Mesenchymal stem cell (in vitro differentiated cells and primary cell): ENCODE results near the gene P4HA3.

ENCODE experiments used
- DNase-seq: peaks from one replicate; pipeline ENCODE4 v3.0.0-alpha.2; 2013
- H2AFZ ChIP-seq: one replicate; pipeline ENCODE4 v1.6.1; 2013; ENCODE audit warnings: low read depth, mild to moderate bottlenecking, control low read depth, inconsistent platforms, low read length, moderate library complexity
- H2AK5ac ChIP-seq: 2 replicates; pipeline ENCODE4 v1.6.1; 2013; ENCODE audit warnings: low read length, moderate library complexity, mild to moderate bottlenecking, inconsistent platforms; ENCODE audit not compliant: severe bottlenecking
- H2BK120ac ChIP-seq: one replicate; pipeline ENCODE4 v1.6.1; 2013; ENCODE audit warnings: low read depth, mild to moderate bottlenecking, inconsistent platforms, low read length, moderate library complexity
- H2BK12ac ChIP-seq, 2 experiments: one replicate each; pipeline ENCODE4 v1.6.1; 2013; ENCODE audit warnings: inconsistent platforms in 2 of 2, low read length in 2 of 2, mild to moderate bottlenecking in 2 of 2, moderate library complexity in 2 of 2, control low read depth in 1 of 2
- H2BK15ac ChIP-seq: one replicate; pipeline ENCODE4 v1.6.1; 2013; ENCODE audit warnings: mild to moderate bottlenecking, low read depth, inconsistent platforms; ENCODE audit not compliant: poor library complexity, severe bottlenecking
- H2BK5ac ChIP-seq: 2 replicates; pipeline ENCODE4 v1.6.1; 2013; ENCODE audit warnings: low read depth, mild to moderate bottlenecking, low read length, control low read depth, inconsistent platforms; ENCODE audit not compliant: poor library complexity, severe bottlenecking
- H3K14ac ChIP-seq, 2 experiments: one replicate each; pipeline ENCODE4 v1.6.1; 2013; ENCODE audit warnings: inconsistent platforms in 2 of 2, low read length in 2 of 2, control low read depth in 1 of 2, mild to moderate bottlenecking in 1 of 2, moderate library complexity in 1 of 2
- H3K18ac ChIP-seq, 2 experiments: one replicate each; pipeline ENCODE4 v1.6.1; 2013; ENCODE audit warnings: inconsistent platforms in 2 of 2, low read length in 2 of 2, control low read depth in 1 of 2, low read depth in 1 of 2, mild to moderate bottlenecking in 1 of 2
- H3K23ac ChIP-seq, 2 experiments: one replicate each; pipeline ENCODE4 v1.6.1; 2013; ENCODE audit warnings: inconsistent platforms in 2 of 2, low read length in 2 of 2, mild to moderate bottlenecking in 2 of 2, moderate library complexity in 2 of 2, control low read depth in 1 of 2
- H3K27ac ChIP-seq: 2 replicates; pipeline ENCODE4 v1.5.1; 2013; ENCODE audit warnings: mild to moderate bottlenecking, moderate library complexity, low read length, control low read depth, inconsistent platforms; ENCODE audit not compliant: poor library complexity, severe bottlenecking
- H3K27me3 ChIP-seq, 2 experiments: 2 replicates each; pipeline versions ENCODE4 v1.6.1 to v1.7.0; 2013; ENCODE audit warnings: low read length in 2 of 2, mild to moderate bottlenecking in 2 of 2, moderate library complexity in 2 of 2, control low read depth in 1 of 2, inconsistent platforms in 1 of 2; ENCODE audit not compliant: control insufficient read depth in 1 of 2, insufficient read depth in 1 of 2
- H3K36me3 ChIP-seq, 2 experiments: 2 replicates each; pipeline versions ENCODE4 v1.6.1 to v1.7.0; 2013; ENCODE audit warnings: low read length in 2 of 2, control low read depth in 1 of 2, inconsistent platforms in 1 of 2, low read depth in 1 of 2, mild to moderate bottlenecking in 1 of 2; ENCODE audit not compliant: insufficient read depth in 2 of 2, control insufficient read depth in 1 of 2
- H3K4ac ChIP-seq, 2 experiments: one replicate each; pipeline ENCODE4 v1.6.1; 2013; ENCODE audit warnings: inconsistent platforms in 2 of 2, low read length in 2 of 2, mild to moderate bottlenecking in 2 of 2, moderate library complexity in 2 of 2, control low read depth in 1 of 2, low read depth in 1 of 2
- H3K4me1 ChIP-seq: 2 replicates; pipeline ENCODE4 v1.6.1; 2013; ENCODE audit warnings: low read depth, low read length, control low read depth; ENCODE audit not compliant: control insufficient read depth, insufficient read depth
- H3K4me2 ChIP-seq: 2 replicates; pipeline ENCODE4 v1.6.1; 2013; ENCODE audit warnings: low read length, mild to moderate bottlenecking, inconsistent platforms; ENCODE audit not compliant: poor library complexity, severe bottlenecking
- H3K4me3 ChIP-seq, 2 experiments: 2 replicates each; pipeline versions ENCODE4 v1.5.1 to v1.7.0; 2013; ENCODE audit warnings: low read length in 2 of 2, mild to moderate bottlenecking in 2 of 2, control low read depth in 1 of 2, low read depth in 1 of 2; ENCODE audit not compliant: insufficient read depth in 1 of 2
- H3K79me1 ChIP-seq: replicated peaks from 2 replicates; pipeline ENCODE4 v1.6.1; 2013; ENCODE audit warnings: mild to moderate bottlenecking, control low read depth, low read length, inconsistent platforms; ENCODE audit not compliant: poor library complexity, severe bottlenecking
- H3K9ac ChIP-seq: 2 replicates; pipeline ENCODE4 v1.7.0; 2013; ENCODE audit warnings: mild to moderate bottlenecking, low read length, moderate library complexity
- H3K9me3 ChIP-seq: 2 replicates; pipeline ENCODE4 v1.7.0; 2013; ENCODE audit warnings: mild to moderate bottlenecking, low read length; ENCODE audit not compliant: control insufficient read depth
- H4K8ac ChIP-seq: one replicate; pipeline ENCODE4 v1.6.1; 2013; ENCODE audit warnings: inconsistent platforms, mild to moderate bottlenecking, low read length, moderate library complexity
- H4K91ac ChIP-seq: one replicate; pipeline ENCODE4 v1.6.1; 2013; ENCODE audit warnings: mild to moderate bottlenecking, low read length, inconsistent platforms
- WGBS: methylation state at CpG from one replicate; pipeline ENCODE4 v1.1.7; 2013; ENCODE audit warnings: mixed read lengths; 5-methylcytosine and 5-hydroxymethylcytosine counted together

Gene P4HA3

GRCh38 chr11:74262725-74263124, 48.7 kb downstream of the P4HA3 start:
- Histone ChIP-seq H3K27me3 (no peaks in the 10 kb centered on the region), H4K91ac (no peak overlapping the region), H2AFZ (no peak overlapping the region), H3K9me3 (no peaks in the 10 kb centered on the region), H3K14ac (no peak overlapping the region), H3K4me1 (peaks cover 2% of the 10 kb centered on the region), H2BK5ac (no peak overlapping the region), H3K18ac (no peak overlapping the region), H3K4me2 (no peak overlapping the region), H3K23ac (no peak overlapping the region), H3K27ac (no peak overlapping the region), H3K79me1 (no peaks in the 10 kb centered on the region), H3K36me3 (no peaks in the 10 kb centered on the region), H3K4me3 (no peak overlapping the region), H2AK5ac (no peak overlapping the region), H4K8ac (no peak overlapping the region), H3K9ac (no peak overlapping the region), H2BK120ac (no peak overlapping the region), H2BK15ac (no peak overlapping the region), H2BK12ac (no peak overlapping the region), H3K4ac (no peak overlapping the region)
- DNase-seq, result no peak
- 90% methylated on average over 2 of the region's 2 CpGs for WGBS

- Histone ChIP-seq H2BK12ac (no peak overlapping the region), H3K36me3 (peaks cover 30 to 33% of the 10 kb centered on the region in 2 experiments), H2BK15ac (no peak overlapping the region), H3K27me3 (no peaks in the 10 kb centered on the region), H3K18ac (no peak overlapping the region), H3K27ac (no peak overlapping the region), H2AFZ (no peak overlapping the region), H4K91ac (peak overlapping the region; percentile 28), H2BK5ac (no peak overlapping the region), H3K9me3 (no peaks in the 10 kb centered on the region), H3K9ac (no peak overlapping the region), H3K4me3 (no peak overlapping the region), H3K23ac (no peak overlapping the region), H3K4me2 (no peak overlapping the region), H2BK120ac (no peak overlapping the region), H3K4ac (no peak overlapping the region), H3K4me1 (no peaks in the 10 kb centered on the region), H4K8ac (no peak overlapping the region), H3K14ac (no peak overlapping the region), H3K79me1 (no peaks in the 10 kb centered on the region), H2AK5ac (no peak overlapping the region)
- 81% methylated on average over 4 of the region's 4 CpGs for WGBS
- no peak for DNase-seq
Measured at GRCh38 chr11:74257959-74258553, 53.4 kb downstream of the P4HA3 start.

- no peaks in the 10 kb centered on the region for H3K27me3 ChIP-seq
- H3K4me3 ChIP-seq, result no peak overlapping the region
- no peak overlapping the region for H2AK5ac ChIP-seq
- peaks cover 44 to 45% of the 10 kb centered on the region in 2 experiments for H3K36me3 ChIP-seq
- H3K4ac ChIP-seq, result no peak overlapping the region
- no peak overlapping the region for H3K18ac ChIP-seq
- H3K79me1 ChIP-seq, result no peaks in the 10 kb centered on the region
- H2AFZ ChIP-seq, result no peak overlapping the region
- no peak overlapping the region for H2BK15ac ChIP-seq
- H2BK120ac ChIP-seq, result no peak overlapping the region
- H4K91ac ChIP-seq, result no peak overlapping the region
- no peak overlapping the region for H3K9ac ChIP-seq
- no peaks in the 10 kb centered on the region for H3K9me3 ChIP-seq
- DNase-seq, result no peak
- no peaks in the 10 kb centered on the region for H3K4me1 ChIP-seq
- WGBS, result 93% methylated on average over 5 of the region's 5 CpGs
- H2BK12ac ChIP-seq, result no peak overlapping the region
- no peak overlapping the region for H4K8ac ChIP-seq
- H3K4me2 ChIP-seq, result no peak overlapping the region
- no peak overlapping the region for H3K27ac ChIP-seq
- no peak overlapping the region for H3K23ac ChIP-seq
- no peak overlapping the region for H3K14ac ChIP-seq
- H2BK5ac ChIP-seq, result no peak overlapping the region
Measured at GRCh38 chr11:74256378-74257133, 54.9 kb downstream of the P4HA3 start.

- H3K4ac ChIP-seq, result no peak overlapping the region
- peaks cover 51 to 52% of the 10 kb centered on the region in 2 experiments for H3K36me3 ChIP-seq
- H3K18ac ChIP-seq, result no peak overlapping the region
- no peaks in the 10 kb centered on the region for H3K4me1 ChIP-seq
- no peak overlapping the region for H3K4me3 ChIP-seq
- H3K23ac ChIP-seq, result no peak overlapping the region
- no peak overlapping the region for H3K14ac ChIP-seq
- H3K27me3 ChIP-seq, result no peaks in the 10 kb centered on the region
- no peak overlapping the region for H2BK15ac ChIP-seq
- no peak overlapping the region for H2BK12ac ChIP-seq
- no peak overlapping the region for H2BK5ac ChIP-seq
- H2AK5ac ChIP-seq, result no peak overlapping the region
- no peak overlapping the region for H2AFZ ChIP-seq
- no peaks in the 10 kb centered on the region for H3K9me3 ChIP-seq
- H2BK120ac ChIP-seq, result no peak overlapping the region
- DNase-seq, result peak; percentile 59
- H3K9ac ChIP-seq, result no peak overlapping the region
- H4K91ac ChIP-seq, result no peak overlapping the region
- 68% methylated on average over 5 of the region's 5 CpGs for WGBS
- no peaks in the 10 kb centered on the region for H3K79me1 ChIP-seq
- H3K4me2 ChIP-seq, result no peak overlapping the region
- H3K27ac ChIP-seq, result no peak overlapping the region
- H4K8ac ChIP-seq, result no peak overlapping the region
Measured at GRCh38 chr11:74255741-74256375, 55.6 kb downstream of the P4HA3 start.
